GM18870 (cell line): ENCODE measurements around the gene CACUL1.

Experiments used
- ATAC-seq: cut with Tn5 transposase; IDR thresholded peaks from one replicate; pipeline ENCODE4 v1.9.1; 2021; ENCODE audit warnings: moderate library complexity; ENCODE audit not compliant: unreplicated experiment

Gene CACUL1

DNA sequence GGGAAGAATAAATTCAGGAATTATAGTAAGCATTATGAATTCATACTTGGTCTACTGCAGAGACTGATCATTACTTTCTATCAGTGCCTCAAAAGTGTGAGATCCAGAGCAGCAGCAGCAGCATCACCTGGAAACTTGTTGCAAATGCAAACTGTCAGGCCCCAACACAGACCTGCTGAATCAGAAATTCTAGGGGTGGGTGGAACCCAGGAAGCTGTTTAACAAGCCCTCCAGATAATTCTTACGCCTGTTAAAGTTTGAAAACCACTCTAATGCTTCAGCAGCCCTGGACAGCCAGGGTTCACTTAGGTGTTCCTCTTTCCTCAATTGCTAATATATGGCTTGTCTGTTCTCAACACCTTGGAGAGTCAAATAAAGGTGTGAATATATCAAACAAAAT, 19.5 kb downstream of the CACUL1 start:
- no peak for ATAC-seq

DNA sequence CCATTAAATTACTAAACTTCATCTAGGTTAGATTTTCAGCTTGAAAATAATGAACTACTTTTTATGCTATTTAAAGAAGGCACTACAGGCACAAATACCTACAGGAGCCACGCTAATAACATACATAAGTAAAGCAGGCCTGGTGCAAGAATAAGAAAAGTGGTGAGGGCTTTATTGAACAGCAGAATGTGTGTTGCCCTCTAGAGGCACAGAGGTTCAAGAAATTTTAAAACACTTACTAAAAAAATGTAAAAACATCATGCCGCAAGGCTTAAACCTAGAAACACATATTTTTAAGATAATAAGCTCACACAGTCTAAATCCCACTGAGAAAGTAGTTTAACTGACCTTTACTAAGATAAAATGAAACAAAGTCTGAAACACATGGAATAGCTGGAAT, 20.3 kb downstream of the CACUL1 start:
- ATAC-seq: no peak

DNA sequence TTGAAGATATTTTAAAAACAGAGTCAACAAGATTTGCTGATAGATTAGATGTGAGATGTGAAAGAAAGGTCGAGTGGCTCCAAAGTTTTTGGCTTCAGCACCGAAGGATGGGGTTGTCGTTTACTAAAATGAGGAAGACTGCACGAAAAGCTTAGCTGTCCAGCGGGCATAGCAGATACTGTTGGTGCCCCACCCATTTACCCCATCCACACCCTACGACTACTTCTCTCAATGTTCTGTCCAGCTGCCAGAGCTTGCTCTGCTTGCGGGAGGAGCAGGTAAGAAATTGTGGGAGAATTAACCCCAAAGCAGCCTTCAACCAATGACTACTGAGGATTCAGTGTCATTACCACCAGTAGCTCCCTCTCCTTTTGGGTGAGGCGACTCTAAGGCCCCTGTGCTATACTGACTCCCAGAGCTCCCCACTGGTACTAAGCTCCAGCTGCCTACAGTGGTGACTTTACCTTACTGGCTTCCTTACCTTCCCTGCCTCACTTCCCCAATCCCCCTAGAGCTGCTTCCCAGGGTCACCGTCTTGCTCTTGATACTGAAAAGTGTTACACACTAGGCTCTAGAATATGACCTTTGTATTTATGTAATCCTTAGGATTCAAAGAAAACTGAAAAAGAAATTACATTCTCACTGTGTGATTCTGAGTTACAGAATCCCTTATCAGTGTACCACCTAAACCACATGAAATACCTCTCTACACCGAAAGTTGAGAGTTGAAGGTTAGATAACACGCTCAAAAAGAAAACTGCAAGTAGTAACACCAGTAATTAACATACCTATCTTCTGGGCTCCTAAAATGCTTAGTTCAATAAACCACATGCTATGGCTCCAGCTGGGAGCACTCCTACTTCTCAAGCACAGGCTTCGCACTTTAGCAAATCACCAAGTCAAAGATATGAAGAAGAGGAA, 22.3 kb downstream of the CACUL1 start:
- peak; percentile 65 for ATAC-seq

DNA sequence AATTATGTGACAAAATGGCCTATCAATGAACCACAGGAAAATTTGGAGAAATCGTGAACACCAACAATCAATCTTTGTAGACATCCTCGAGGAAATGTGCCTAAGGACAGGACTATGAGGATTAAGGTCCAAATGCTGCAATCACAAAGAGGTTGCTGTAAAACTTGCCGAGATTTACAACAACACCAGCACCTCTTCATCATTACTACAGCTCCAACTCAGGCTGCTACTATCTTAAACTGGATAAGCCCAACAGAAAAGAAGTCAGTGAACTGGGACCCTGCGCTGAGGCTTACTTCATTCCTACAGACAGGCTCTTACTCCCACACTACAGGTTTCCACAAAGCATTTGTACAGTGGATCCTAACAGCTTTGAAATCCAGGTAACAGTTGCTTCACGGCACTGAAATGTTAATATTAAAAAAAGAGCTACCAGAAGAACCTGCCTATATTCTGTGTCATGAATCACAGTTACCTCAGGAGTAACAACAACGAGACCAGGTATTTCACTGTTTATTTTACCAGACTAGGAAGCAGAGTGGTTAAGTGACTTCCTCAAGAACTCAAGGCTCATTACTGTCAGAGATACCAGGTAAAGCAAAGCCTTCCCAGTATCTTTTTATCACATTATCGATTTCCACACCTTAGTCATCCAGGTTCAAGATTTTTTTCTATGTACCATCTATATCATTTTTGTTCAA, 23.9 kb downstream of the CACUL1 start:
- ATAC-seq: no peak

DNA sequence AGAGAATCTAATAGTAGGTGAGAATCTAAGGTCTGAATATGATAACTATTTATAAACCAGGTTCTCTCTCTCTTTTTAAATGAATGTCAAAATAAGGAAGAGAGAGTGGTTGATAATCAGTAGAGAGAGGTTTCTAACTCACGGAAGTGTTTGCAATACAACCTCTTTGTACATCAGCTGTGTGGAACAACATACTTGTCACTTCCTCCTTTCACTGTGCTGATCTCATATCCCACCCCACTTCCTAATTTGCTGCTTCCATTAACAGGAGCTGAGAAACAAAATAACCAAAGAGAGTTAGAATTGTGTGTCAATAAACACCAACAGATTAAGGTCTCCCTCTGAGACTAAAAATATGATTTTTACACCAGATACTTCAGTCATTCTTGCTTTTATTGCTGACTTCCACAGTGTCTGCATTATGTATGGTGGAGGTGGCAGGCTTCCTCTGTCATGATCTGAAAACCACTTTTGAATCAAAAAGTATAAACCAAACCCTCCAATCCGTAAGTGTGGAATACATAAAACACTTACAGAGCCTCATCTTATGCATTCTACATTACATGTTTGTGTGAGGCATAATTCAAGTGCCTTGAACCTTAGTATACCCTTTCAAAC, 25.0 kb downstream of the CACUL1 start:
- ATAC-seq: peak; percentile 86

DNA sequence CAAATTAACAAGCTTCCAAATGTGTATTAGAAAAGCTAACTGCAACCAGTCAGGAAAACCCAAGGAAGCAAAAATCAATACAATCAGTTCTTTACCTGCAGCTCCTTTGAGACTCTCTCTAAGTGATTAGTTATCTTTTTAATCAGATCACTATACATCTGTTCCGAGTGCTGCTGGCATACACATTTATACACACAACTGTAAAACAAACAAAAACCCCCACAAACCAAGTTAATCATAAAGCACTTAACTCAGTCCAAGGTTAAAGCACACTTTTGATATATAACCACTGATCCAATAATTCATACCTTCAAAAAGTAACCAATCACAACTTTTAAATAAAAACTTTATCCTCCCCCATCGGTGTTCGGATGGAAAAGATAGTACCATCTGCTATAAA, 25.6 kb downstream of the CACUL1 start:
- ATAC-seq: no peak

DNA sequence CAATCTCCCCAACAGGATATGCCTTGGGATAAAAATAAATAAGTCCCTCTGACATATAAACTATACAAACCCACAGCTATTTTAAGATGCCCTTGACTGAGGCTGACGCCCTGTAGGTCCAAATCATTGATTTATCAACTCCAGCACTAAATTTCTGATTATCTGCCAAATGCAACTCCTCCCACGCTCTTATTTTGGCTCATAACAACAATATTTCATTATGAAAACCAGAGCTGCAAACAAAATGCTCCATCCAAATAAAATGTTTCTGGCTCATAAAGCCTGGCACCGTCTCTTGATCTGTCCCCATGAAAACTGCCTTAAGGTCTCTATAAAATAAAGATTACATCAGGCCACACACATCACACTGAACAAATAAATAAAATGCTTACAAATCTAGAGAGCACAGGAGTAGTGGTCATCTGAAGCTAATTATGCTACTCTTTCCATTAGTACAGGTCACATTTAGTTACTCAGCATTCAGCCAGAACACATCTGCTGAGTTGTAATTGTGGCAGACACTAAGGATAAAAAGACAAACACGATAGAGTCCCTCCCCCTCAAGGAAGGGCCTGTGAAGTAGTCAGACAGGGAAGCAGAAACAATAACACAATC, 28.8 kb downstream of the CACUL1 start:
- no peak for ATAC-seq

DNA sequence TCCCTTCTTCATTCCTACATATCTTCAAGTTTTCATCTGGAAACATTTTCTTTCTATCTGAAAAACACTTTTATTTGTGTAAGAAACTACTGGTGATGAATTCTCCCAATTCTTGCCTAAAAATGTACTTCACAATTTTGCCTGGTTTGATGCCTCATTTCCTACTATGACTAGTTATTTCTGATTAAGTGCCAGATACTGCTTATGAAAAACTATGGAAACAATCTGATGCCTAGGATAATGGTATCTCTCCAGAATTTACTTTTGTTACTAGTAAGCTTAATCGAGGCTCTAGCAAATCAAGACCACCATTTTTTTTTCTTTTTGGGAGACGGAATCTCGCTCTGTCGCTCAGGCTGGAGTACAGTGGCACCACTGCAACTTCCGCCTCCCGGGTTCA, 31.3 kb downstream of the CACUL1 start:
- ATAC-seq: no peak

DNA sequence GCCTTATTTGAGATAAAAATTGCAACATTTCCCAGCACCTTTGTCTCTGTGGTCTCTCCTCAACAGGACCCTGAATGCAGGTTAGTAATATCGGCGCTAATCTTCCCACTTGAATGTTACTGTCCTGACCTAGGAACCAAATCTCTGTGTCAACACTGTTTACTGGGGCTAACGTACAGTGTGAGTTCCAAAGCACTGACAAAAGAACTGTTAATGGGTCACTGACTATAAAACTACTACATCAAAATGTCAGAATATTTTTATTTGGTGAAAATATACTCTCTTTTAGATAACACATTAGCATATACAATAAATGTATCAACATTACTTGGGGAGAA, 33.3 kb downstream of the CACUL1 start:
- peak; percentile 12 for ATAC-seq

DNA sequence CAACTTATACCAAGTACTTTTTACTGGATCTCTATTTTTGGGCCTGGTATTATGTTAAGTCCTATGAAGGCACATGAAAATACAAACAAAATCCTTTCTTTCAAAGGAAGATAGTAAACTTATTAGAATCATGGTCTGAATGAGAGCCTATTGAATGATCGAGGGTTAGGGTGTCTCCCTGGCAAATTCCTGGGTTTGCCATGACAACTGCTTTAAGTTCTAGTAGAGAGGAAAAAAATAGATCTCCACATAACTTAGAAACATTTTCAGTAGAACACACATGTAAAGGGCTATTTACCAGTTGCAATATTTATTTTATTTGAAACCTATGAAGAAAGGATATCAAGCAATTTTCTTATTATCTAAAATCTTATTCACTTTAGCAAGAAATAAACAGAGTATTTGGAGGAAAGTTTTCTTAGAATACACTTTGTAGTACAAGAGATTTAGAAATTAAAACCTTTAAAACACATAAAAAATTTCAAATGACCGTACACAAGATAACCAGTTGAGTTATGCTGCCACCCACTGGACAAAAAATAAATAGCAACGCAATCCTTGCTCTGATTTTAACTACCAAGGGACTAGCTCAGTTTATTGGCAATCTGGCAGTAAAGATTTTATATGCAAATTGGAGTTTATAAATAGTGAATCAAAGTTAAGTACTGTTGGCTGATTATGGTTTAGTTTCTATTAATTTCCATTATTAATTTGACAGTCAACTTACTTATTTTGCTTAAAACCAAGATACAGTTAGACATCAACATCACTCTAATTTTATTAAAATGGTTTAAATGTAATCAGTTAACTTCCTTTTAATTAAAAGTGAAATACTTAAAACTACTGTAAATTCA, 33.9 kb downstream of the CACUL1 start:
- ATAC-seq: peak; percentile 45

DNA sequence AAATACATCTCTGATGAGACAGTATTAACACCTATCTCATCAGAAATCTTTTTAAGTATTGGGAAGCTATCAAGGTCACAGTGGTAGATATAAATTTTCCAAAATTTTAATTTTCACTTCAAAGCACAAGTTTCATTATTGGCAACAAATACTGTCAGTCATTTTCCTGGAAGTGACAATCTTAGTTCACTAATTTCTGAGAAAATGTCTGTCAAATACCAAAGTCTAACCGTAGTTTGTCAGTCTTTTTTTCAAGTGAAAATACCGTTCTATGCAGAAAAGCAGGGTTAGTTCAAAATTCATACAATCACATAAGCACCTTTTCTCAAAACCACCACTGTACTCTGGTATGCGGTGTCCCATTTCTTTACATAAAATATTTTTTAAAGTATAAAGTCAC, 40.4 kb downstream of the CACUL1 start:
- no peak for ATAC-seq

DNA sequence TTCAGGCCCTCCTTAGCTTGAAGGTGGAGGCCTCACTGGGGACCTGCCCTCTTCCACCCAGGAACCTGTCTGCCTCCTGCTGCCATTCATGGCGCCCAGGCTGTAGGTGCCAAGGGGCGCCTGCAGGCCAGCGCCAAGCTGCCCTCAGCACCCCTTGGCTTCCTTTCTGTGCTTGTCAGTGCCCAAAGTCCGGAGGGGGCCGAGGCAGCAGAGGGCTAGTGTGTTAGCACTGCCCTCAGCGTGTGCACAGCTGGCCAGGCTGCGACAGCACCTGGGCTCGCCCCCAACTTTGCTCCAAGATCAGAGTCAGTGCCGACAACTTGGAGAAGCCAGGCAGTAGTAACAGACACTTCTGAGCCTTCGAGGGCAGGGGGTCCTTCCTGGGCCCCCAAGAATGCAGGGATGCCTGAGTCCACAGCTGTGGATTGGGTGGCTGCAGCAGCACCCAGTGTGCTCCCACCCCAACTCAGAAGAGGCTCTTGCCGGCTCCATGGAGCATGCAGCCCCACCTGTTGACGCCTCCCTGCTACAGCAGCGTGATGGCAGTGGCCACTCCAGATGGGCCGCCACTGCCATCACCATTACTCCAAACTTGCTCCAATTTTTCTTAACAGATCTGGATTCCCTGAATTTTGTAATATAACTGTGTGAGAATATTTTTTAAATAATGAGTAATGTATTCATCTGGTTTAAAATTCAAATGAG, 41.7 kb downstream of the CACUL1 start:
- ATAC-seq: no peak

DNA sequence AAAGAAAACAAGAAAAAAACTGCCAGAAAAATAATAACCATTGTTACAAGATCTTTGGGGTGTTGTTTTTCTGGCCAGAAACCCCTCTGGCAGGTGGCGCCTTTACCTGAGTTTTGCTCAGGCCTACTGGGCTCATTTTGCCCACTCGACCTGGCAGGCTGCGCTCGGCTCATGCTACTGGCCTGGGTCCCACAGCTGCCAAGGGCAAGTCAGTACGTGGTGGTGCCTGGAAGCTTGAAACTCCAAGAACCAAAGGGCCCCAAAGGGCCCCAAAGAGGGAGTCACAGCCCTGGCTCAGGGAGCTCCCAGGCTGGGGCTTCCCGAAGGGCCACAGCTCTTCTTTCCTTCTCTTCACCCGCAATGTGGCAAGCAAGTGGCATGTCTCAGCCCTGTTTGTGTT, 42.7 kb downstream of the CACUL1 start:
- ATAC-seq: no peak

DNA sequence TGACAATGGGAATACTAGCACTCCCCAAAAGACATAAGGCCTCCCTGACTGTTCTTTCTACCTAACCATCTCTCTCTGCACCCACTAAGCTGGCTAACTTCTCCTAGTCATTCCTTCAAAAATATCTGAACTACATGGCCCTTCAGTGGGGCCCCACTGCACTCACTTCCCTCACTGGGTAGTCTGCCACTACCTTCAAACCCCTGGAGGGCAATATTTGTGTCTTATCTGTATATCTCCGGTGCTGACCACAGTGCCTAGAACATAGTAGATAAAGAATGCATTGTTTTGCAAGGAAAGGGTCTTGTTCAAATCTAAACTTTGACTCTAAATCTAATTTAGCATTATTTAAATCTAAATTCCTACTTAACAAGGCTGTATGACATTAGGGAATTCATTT, 44.3 kb downstream of the CACUL1 start:
- no peak for ATAC-seq

DNA sequence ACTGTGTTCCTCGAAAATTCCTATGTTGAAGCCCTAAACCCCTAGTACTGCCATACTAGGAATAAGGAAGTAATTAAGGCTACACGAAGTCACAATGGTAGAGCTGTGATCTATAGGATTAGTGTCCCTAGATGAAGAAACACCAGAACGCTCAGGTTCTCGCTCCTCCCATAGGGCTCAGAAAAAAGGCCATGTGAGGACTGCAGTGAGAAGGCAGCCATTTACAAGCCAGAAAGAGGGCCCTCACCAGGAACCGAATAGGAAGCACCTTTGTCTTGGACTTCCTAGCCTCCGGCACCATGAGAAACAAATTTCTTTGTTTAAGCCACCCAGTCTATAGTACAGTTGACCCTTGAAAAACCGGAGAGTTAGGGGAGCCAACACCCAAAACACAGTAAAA, 46.2 kb downstream of the CACUL1 start:
- no peak for ATAC-seq

DNA sequence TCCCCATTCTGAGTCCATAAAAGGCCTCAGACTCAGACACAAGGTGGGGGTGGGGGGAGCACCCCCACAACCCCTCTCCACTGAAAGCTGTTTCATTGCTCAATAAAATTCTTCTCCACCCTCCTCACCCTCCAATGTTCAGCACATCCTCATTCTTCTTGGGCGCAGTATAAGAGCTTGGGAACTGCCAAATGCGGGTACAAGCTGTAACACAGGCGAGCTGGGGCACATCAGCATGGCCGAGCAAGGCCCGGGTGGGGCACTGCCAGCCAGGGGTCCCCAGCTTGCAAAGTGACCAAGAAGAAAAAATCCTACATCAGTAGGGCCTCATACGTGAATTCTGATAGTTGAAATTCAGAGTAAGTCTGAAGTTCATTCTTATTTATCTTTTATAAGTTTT, 50.1 kb downstream of the CACUL1 start:
- no peak for ATAC-seq

DNA sequence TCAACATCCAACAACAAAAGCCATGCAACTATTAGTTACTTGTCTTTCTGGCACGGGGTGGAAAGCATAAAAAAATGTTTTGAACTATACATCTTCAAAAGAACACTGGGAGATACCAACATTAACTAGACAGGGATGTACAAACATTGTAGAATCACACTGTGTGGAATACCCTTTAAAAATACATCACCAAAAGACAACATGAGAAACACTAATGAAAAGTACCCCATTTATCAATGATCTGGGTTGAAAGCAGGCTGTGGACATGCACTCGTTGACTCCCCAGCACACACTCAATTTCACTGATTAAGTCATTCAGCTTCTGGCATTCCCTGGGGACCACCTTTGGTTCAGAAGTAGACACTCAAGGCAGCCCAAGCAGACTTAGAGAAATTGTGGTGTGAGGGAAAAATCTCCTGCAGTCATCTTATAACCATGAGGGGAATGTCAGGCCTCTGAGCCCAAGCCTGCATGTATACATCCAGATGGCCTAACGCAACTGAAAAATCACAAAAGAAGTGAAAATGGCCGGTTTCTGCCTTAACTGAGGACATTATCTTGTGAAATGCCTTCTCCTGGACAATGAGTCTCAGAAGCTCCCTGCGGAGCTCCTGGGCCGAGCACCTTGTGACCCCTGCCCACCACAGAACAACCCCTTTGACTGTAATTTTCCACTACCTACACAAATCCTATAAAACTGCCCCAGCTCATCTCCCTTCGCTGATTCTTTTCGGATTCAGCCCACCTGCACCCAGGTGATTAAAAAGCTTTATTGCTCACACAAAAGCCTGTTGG, 53.0 kb downstream of the CACUL1 start:
- no peak for ATAC-seq

DNA sequence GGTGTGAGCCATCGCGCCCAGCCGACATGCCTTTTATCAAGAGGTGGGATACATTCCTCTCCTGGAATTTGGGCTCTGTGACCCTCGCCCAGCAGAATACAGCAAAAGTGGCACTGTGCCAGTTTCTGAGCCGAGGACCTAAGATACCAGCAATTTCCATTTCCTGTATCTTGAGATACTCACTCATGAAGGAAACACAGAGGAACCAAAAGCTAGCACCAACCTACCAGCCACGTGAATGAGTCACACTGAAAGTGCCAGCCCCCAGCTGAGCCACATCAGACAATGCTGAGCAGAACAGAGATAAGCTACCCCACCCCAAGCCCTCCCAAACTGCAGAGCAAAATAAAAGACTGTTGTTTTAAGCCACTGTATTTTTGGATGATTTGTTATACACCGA, 56.3 kb downstream of the CACUL1 start:
- peak; percentile 98 for ATAC-seq

DNA sequence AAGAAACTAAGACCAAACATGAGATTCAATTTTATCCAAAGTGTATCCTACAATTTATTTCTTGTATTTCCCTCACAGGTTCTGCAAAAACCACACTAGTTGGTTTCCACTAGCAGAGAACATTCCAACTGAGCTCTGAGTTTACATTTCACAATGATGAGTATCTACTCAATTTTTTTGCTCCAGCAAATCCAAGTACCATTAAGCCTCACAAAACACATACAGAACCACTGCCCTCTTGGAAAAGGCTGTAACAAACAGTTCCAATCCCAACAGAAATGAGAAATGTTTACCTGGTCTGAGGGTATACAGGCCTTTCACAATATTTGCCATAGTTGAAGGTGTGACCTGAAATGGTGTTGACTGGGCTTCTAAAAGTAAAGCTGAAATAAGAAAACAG, 59.9 kb downstream of the CACUL1 start:
- ATAC-seq: no peak
